NT2/D1 (cell line): Measurements from ENCODE around the gene GPR39.

Source experiments
- DNase-seq: peaks from one replicate; pipeline ENCODE4 v3.0.0-alpha.2; 2011; ENCODE audit warnings: low read depth, low spot score
- H3K27me3 ChIP-seq: 2 replicates; pipeline ENCODE4 v1.6.0; 2011; ENCODE audit warnings: mild to moderate bottlenecking; ENCODE audit not compliant: insufficient read length, insufficient read depth
- H3K36me3 ChIP-seq: 2 replicates; pipeline ENCODE4 v1.6.1; 2011; ENCODE audit warnings: mild to moderate bottlenecking, low read length, mixed read lengths; ENCODE audit not compliant: insufficient read depth, insufficient read length
- H3K4me1 ChIP-seq: 2 replicates; pipeline ENCODE4 v1.5.1; 2011; ENCODE audit not compliant: insufficient read depth, insufficient read length
- H3K4me3 ChIP-seq: 2 replicates; pipeline ENCODE4 v1.5.1; 2011; ENCODE audit warnings: low read depth; ENCODE audit not compliant: insufficient read length
- H3K9ac ChIP-seq: 2 replicates; pipeline ENCODE4 v1.6.0; 2011; ENCODE audit warnings: low read depth; ENCODE audit not compliant: insufficient read length
- H3K9me3 ChIP-seq: 2 replicates; pipeline ENCODE4 v1.5.1; 2011; ENCODE audit warnings: mild to moderate bottlenecking, low read length; ENCODE audit not compliant: insufficient read depth
- SUZ12 ChIP-seq: IDR thresholded peaks from 2 replicates; pipeline ENCODE4 v1.6.1; 2011; ENCODE audit not compliant: insufficient read length, insufficient read depth; ENCODE audit errors: extremely low read depth
- YY1 ChIP-seq: IDR thresholded peaks from 2 replicates; pipeline ENCODE4 v1.6.1; 2011; ENCODE audit not compliant: insufficient read length, insufficient read depth
- ZNF274 ChIP-seq: IDR thresholded peaks from 2 replicates; pipeline ENCODE4 v1.6.1; 2011; ENCODE audit warnings: mild to moderate bottlenecking, low read depth, low read length

Gene GPR39

DNA sequence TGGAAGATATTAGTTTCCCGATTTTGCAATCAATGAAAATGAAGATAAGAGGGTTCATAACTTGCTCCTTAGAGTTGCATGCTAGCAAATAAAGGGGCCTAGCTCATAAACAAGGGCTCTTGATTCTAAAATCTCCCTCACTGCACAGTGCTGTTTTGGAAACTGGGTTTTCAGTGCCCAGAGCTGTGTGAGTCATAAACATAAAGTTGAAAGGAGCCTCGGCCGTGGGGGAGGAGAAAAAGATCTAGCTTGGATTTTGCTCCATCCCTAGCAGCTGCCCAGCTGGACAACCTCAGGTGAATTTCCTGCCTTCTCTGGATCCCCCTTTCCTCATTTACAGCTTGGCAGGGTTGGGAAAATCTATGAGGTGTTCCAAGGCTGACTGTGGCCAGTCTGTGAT is 210.9 kb downstream of the GPR39 start:
- TF ChIP-seq ZNF274 (no peak), SUZ12 (no peak), YY1 (no peak)
- Histone ChIP-seq H3K27me3 (no peaks in the 10 kb centered on the region), H3K4me1 (no peaks in the 10 kb centered on the region), H3K36me3 (no peaks in the 10 kb centered on the region), H3K9ac (no peak overlapping the region), H3K9me3 (peaks cover 7% of the 10 kb centered on the region), H3K4me3 (no peak overlapping the region)
- no peak for DNase-seq

DNA sequence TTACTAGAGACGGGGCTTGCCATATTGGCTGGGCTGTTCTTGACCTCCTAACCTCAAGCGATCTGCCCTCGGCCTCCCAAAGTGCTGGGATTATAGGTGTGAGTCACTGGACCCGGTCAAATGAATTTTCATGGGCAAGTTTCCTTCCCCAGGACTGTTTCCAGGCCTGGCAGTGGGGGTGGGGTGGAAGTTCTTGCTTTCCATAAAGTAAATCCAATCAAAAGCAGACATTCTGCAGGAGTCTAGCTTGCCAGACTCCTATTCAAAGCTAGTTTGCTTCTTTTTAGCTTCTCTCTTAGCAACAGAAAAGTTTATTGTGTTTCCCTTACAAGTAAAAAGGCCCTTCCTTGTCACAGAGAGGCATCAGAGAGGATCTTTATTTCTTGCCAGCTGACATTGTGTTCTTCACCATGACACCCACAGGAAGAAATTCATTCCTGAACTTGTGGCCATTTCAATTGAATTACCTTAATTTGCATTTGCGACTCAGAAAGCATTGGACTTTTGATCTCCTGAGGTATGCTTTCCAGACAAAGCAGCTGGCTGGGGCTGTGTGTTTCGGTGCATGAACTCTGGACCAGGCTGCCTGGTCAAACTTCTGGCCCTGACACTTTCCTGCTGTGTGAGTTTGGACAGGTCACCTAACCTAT is 215.5 kb downstream of the GPR39 start:
- TF ChIP-seq YY1 (no peak), ZNF274 (no peak), SUZ12 (no peak)
- no peaks in the 10 kb centered on the region for H3K4me1 ChIP-seq
- DNase-seq: peak; percentile 9
- no peaks in the 10 kb centered on the region for H3K27me3 ChIP-seq
- H3K9ac ChIP-seq: no peak overlapping the region
- H3K4me3 ChIP-seq: no peak overlapping the region
- no peaks in the 10 kb centered on the region for H3K9me3 ChIP-seq
- no peaks in the 10 kb centered on the region for H3K36me3 ChIP-seq

DNA sequence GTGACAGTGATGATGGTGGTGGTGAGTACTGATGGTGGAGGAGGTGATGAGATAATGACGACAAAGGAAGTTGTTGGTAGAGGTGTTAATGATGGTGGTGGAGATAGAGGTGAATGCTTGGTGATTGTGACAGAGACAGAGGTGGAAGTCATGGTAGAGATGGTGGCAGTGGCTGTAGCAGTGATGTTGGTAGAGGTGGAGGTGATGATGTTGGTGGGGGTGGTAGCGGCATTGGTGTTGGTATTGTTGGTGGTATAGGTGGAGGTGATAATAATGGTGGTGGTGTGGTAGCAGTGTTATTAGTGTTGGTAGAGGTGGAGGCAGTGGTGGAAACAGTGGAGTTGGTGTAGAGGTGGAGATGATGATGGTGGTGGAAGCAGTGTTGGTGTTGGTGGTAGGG is 217.0 kb downstream of the GPR39 start:
- H3K4me1 ChIP-seq: no peaks in the 10 kb centered on the region
- H3K4me3 ChIP-seq: no peak overlapping the region
- H3K9ac ChIP-seq: no peak overlapping the region
- no peaks in the 10 kb centered on the region for H3K27me3 ChIP-seq
- no peak for DNase-seq
- H3K36me3 ChIP-seq: no peaks in the 10 kb centered on the region
- no peaks in the 10 kb centered on the region for H3K9me3 ChIP-seq
- no peak for TF ChIP-seq SUZ12
- TF ChIP-seq YY1: no peak

DNA sequence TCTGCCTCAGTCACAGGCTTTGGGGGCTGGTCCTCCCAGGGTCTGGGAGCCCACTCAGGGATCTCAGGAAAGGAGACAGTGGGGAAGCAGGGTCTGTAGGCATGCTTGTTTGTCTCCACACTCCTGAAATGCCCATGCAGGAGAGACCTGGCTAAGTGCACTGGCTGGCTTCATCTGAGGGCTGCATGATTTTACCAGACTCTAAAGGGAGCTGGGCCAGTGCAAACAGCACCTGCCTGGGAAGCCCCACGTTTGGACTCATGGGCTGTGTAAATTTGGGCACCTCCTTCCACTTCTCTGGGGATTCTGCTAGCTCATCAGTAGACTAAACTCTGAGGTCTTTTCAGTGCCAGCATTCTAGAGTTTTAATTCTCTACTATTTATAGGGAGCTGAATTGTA is 219.7 kb downstream of the GPR39 start:
- no peak for TF ChIP-seq ZNF274
- no peak for TF ChIP-seq SUZ12
- no peak for TF ChIP-seq YY1
- H3K9ac ChIP-seq: no peak overlapping the region
- no peaks in the 10 kb centered on the region for H3K27me3 ChIP-seq
- H3K4me3 ChIP-seq: no peak overlapping the region
- H3K36me3 ChIP-seq: peaks cover 4% of the 10 kb centered on the region
- H3K4me1 ChIP-seq: no peaks in the 10 kb centered on the region
- H3K9me3 ChIP-seq: no peaks in the 10 kb centered on the region
- DNase-seq: no peak

DNA sequence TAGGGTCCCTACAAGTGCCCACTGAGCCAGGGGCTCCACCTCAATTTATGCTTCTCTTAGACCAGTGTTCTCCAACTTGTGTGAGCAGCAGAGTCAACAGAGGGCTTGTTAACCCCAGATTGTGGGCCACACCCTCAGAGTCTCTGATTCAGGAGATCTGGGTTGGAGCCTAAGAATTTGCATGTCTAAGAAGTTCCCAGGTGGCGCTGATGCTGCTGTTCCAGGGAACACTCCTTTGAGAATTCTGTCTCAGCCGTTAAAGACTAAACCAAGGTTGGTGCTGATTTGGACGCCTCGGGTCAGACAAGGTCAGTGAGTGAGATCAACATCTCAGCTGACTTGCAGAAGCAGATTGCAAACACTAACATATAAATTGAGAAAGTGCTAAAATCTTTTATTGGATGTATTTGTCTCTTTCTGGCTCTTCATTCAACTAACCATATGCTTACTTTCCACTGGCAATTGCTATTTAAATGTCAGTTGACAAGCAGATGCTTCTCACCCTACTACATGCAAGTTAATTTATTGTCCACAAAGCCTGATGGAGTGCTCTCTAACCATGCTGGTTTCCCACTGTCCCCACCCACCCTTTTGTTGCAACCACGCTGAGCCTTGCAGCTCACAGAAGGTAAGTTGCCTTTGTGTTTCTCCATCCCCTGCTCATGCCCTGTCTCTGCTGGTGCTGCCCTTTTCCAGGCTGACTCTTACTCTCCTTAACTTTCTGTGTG is 221.9 kb downstream of the GPR39 start:
- H3K36me3 ChIP-seq: peaks cover 13% of the 10 kb centered on the region
- DNase-seq: peak; percentile 18
- H3K4me1 ChIP-seq: no peaks in the 10 kb centered on the region
- no peaks in the 10 kb centered on the region for H3K27me3 ChIP-seq
- no peaks in the 10 kb centered on the region for H3K9me3 ChIP-seq
- H3K4me3 ChIP-seq: no peak overlapping the region
- TF ChIP-seq SUZ12: no peak
- no peak for TF ChIP-seq YY1
- no peak for TF ChIP-seq ZNF274
- H3K9ac ChIP-seq: no peak overlapping the region

DNA sequence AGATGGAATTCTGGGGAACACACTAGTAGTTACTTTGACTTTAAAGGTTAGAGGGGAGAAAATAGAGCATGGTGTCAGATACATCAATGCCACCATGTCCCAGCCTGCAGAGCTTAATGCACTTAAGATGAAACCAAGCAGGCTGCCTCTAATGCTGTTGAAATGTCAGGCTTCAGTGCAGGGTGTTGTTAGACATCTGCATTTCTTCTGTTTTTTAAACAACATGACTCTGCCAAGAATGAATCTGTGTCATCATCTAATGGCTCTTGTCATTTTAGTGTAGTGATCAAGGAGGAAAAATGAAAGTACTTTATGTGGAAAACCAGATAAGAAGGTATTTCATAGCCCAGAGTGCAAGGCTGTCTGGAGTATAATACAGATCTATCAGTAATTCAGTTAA is 223.5 kb downstream of the GPR39 start:
- H3K4me3 ChIP-seq: no peak overlapping the region
- H3K4me1 ChIP-seq: no peaks in the 10 kb centered on the region
- H3K36me3 ChIP-seq: peaks cover 29% of the 10 kb centered on the region
- no peak for TF ChIP-seq YY1
- TF ChIP-seq ZNF274: no peak
- TF ChIP-seq SUZ12: no peak
- H3K9me3 ChIP-seq: no peaks in the 10 kb centered on the region
- no peak for DNase-seq
- no peaks in the 10 kb centered on the region for H3K27me3 ChIP-seq
- H3K9ac ChIP-seq: no peak overlapping the region

DNA sequence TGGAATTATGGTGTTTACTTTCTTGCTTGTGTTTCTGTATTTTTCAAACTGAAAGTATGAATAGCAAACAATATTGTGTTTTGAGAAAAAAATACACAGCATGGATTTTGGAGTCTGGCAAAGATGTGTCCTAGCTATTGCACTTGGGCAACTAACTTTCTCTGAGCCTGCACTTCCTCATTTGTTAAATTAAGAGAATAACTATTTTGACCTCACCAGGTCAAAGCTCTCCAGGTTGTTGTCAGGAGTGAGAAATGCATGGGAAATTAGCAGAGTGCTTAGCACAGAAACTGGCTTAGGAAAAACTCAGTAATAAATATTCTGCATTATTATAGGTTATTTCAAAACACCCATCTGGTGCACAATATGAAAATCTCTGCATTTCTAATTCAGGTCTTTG is 225.2 kb downstream of the GPR39 start:
- Histone ChIP-seq H3K27me3 (no peaks in the 10 kb centered on the region), H3K4me3 (no peak overlapping the region), H3K36me3 (peaks cover 42% of the 10 kb centered on the region), H3K9ac (no peak overlapping the region), H3K9me3 (no peaks in the 10 kb centered on the region), H3K4me1 (peaks cover 2% of the 10 kb centered on the region)
- no peak for DNase-seq
- TF ChIP-seq SUZ12: no peak
- no peak for TF ChIP-seq ZNF274
- TF ChIP-seq YY1: no peak
